VCaP (cell line): ENCODE data around the gene ARL2.
"Not testable (repeated sequence)": the region's sequence is repeated elsewhere in the genome, so short reads cannot be mapped to it uniquely, and the experiment has no call there.

Experiments
- H3K27ac ChIP-seq: fragments of 450-650 bp; 2 replicates; pipeline ENCODE4 v1.5.1; 2017
- CTCF ChIP-seq: fragments of 450-650 bp; conservative IDR thresholded peaks from 2 replicates; pipeline ENCODE4 v1.5.1; 2017; ENCODE audit warnings: mild to moderate bottlenecking, moderate library complexity

ARL2 gene

GRCh38 chr11:65013888-65014725 is at the start of gene ARL2:
TSS of gene ARL2 (plus strand) at chr11:65014160. CDS start at chr11:65014208, 48 bp downstream.
- peak; percentile 99 for TF ChIP-seq CTCF

GRCh38 chr11:64967375-64967774 is 46.6 kb upstream of the ARL2 start:
- no peak for TF ChIP-seq CTCF

More at GRCh38 chr11:65013888-65014725, at the start of gene ARL2:
- peak within 1 kb of the TSS; percentile 99 for H3K27ac ChIP-seq

GRCh38 chr11:64969209-64969608 is 44.8 kb upstream of the ARL2 start:
- H3K27ac ChIP-seq: no peak overlapping the region
- no peak for TF ChIP-seq CTCF

More at GRCh38 chr11:64967375-64967774, 46.6 kb upstream of the ARL2 start:
- no peak overlapping the region for H3K27ac ChIP-seq

GRCh38 chr11:64970731-64971151 is 43.2 kb upstream of the ARL2 start:
- no peak for TF ChIP-seq CTCF

GRCh38 chr11:64971421-64972233 is 42.3 kb upstream of the ARL2 start, which contains the start of gene MAJIN:
TSS of gene MAJIN (minus strand) at chr11:64972108. CDS start at chr11:64959405, 12,703 bp downstream.
- TF ChIP-seq CTCF: no peak
- peak within 1 kb of the TSS; percentile 73 for H3K27ac ChIP-seq

More at GRCh38 chr11:64970731-64971151, 43.2 kb upstream of the ARL2 start:
- H3K27ac ChIP-seq: no peak overlapping the region

GRCh38 chr11:64974124-64974523 is 39.8 kb upstream of the ARL2 start:
- no peak overlapping the region for H3K27ac ChIP-seq
- TF ChIP-seq CTCF: no peak

GRCh38 chr11:64976651-64977050 is 37.3 kb upstream of the ARL2 start:
- H3K27ac ChIP-seq: no peak overlapping the region
- no peak for TF ChIP-seq CTCF

- not testable (repeated sequence) for H3K27ac ChIP-seq
These were observed 30.6 kb upstream of the ARL2 start for GRCh38 chr11:64983339-64983738.
